ENCODE results near the gene PGLYRP2.

- no peak for TF ChIP-seq CTCF (IDR thresholded peaks at IDR 0.05; ENCODE audit: low read depth, low read length)
- TF ChIP-seq EZH2phosphoT487 (IDR thresholded peaks at IDR 0.05; ENCODE audit: low read depth) = no peak
Measured at GRCh38 chr19:15457701-15458484, 21.4 kb downstream of the PGLYRP2 start.

All from OCI-LY3 (cell line).